ENCODE results near the gene MRPS5.

DNA sequence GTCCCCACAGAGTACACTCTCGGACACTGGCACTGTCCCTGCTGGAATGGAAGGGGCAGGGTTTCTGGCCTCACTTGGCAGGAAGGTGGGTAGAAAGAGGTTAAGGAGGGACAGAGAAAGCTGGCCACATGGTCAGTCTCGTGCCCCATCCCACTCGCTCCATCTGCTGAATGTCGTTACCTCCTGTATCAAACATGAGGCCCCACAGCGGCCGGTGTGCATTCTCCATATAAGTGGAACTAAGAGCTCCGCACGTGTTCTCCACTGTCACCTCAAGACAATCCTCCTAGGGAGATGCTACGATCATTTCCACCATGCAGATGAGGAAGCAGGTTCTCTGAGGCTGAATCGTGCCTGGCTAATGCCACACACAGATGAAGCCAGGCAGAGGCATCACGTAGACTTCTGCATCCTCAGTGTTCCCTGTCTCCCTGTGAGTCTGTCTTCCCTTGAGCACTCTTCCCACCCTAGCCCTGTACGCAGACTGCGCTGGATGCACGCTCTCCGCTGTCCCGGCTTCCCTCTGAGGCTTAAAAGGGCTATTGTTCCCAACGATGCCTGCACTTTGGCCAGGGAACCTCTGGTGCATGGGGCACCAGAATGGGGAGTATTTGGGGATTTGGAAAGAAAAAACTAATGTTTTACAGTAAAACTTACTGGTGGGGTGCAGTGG, 61.0 kb downstream of the MRPS5 start:
- TF ChIP-seq POLR2AphosphoS5 (IDR thresholded peaks at IDR 0.05; ENCODE audit: borderline replicate concordance, low read depth, low read length) = no peak
- TF ChIP-seq EZH2 (IDR thresholded peaks at IDR 0.05) = no peak
- no peak for TF ChIP-seq FOXP2 (optimal IDR thresholded peaks at IDR 0.05; ENCODE audit: control extremely low read depth, extremely low read length, insufficient read depth)
